HG03064 (cell line): ENCODE data around the gene PHF2.

Experiments
- ATAC-seq: cut with Tn5 transposase; IDR thresholded peaks from one replicate; pipeline ENCODE4 v1.9.1; 2021; ENCODE audit warnings: low read depth; ENCODE audit not compliant: unreplicated experiment

Gene PHF2

GRCh38 chr9:93585695-93586094 is 9.3 kb downstream of the PHF2 start:
- no peak for ATAC-seq

GRCh38 chr9:93586290-93587057 is 10.1 kb downstream of the PHF2 start:
- ATAC-seq = no peak

GRCh38 chr9:93587284-93587650 is 10.9 kb downstream of the PHF2 start:
- ATAC-seq = no peak

GRCh38 chr9:93587651-93588347 is 11.4 kb downstream of the PHF2 start:
- no peak for ATAC-seq

- no peak for ATAC-seq
Measured at GRCh38 chr9:93588641-93589609, 12.5 kb downstream of the PHF2 start.

GRCh38 chr9:93589688-93590087 is 13.3 kb downstream of the PHF2 start:
- ATAC-seq = no peak

GRCh38 chr9:93590609-93591234 is 14.3 kb downstream of the PHF2 start:
- no peak for ATAC-seq

GRCh38 chr9:93591301-93592007 is 15.1 kb downstream of the PHF2 start:
- no peak for ATAC-seq

GRCh38 chr9:93592008-93592642 is 15.7 kb downstream of the PHF2 start:
- ATAC-seq = no peak

GRCh38 chr9:93592643-93593021 is 16.2 kb downstream of the PHF2 start:
- no peak for ATAC-seq

- ATAC-seq = no peak
Measured at GRCh38 chr9:93593144-93593658, 16.8 kb downstream of the PHF2 start.

- ATAC-seq = no peak
Measured at GRCh38 chr9:93594041-93594756, 17.8 kb downstream of the PHF2 start.

GRCh38 chr9:93595461-93595860 is 19.1 kb downstream of the PHF2 start:
- ATAC-seq = no peak

- ATAC-seq = no peak
Measured at GRCh38 chr9:93595861-93596365, 19.5 kb downstream of the PHF2 start.

- no peak for ATAC-seq
Measured at GRCh38 chr9:93596399-93596798, 20.0 kb downstream of the PHF2 start.

- no peak for ATAC-seq
Measured at GRCh38 chr9:93597142-93597706, 20.8 kb downstream of the PHF2 start.

- no peak for ATAC-seq
Measured at GRCh38 chr9:93597871-93598646, 21.7 kb downstream of the PHF2 start.
